ENCODE data around the gene RBM38.

Gene RBM38

GRCh38 chr20:57377350-57377749 is 13.8 kb upstream of the RBM38 start:
- H3K4me1 ChIP-seq (ENCODE audit: control insufficient read depth, insufficient read depth, low read length): no peaks in the 10 kb centered on the region
- CTCF ChIA-PET: interaction anchor here (0.7 kb wide), 1 partner anchor 10 kb away, joined by 3 read pairs; no protein-coding TSS in a partner anchor
- H3K36me3 ChIP-seq (ENCODE audit: control insufficient read depth in 2 of 2, insufficient read depth in 1 of 2, low read length in 2 of 2): peaks cover 16 to 90% of the 10 kb centered on the region in 2 experiments
- no peak overlapping the region for H3K27ac ChIP-seq (ENCODE audit: extremely low read depth, low read depth, low read length)
- POLR2A ChIA-PET: no interaction called here
- no peaks in the 10 kb centered on the region for H3K9me3 ChIP-seq (ENCODE audit: control insufficient read depth, insufficient read depth, low read depth, low read length)
- H3K4me3 ChIP-seq (ENCODE audit: low read depth, low read length): no peak overlapping the region
- no peak for TF ChIP-seq ZNF23 (tag by site-specific recombination; IDR thresholded peaks at IDR 0.05; ENCODE audit: borderline replicate concordance)
- TF ChIP-seq, protein P1, sequence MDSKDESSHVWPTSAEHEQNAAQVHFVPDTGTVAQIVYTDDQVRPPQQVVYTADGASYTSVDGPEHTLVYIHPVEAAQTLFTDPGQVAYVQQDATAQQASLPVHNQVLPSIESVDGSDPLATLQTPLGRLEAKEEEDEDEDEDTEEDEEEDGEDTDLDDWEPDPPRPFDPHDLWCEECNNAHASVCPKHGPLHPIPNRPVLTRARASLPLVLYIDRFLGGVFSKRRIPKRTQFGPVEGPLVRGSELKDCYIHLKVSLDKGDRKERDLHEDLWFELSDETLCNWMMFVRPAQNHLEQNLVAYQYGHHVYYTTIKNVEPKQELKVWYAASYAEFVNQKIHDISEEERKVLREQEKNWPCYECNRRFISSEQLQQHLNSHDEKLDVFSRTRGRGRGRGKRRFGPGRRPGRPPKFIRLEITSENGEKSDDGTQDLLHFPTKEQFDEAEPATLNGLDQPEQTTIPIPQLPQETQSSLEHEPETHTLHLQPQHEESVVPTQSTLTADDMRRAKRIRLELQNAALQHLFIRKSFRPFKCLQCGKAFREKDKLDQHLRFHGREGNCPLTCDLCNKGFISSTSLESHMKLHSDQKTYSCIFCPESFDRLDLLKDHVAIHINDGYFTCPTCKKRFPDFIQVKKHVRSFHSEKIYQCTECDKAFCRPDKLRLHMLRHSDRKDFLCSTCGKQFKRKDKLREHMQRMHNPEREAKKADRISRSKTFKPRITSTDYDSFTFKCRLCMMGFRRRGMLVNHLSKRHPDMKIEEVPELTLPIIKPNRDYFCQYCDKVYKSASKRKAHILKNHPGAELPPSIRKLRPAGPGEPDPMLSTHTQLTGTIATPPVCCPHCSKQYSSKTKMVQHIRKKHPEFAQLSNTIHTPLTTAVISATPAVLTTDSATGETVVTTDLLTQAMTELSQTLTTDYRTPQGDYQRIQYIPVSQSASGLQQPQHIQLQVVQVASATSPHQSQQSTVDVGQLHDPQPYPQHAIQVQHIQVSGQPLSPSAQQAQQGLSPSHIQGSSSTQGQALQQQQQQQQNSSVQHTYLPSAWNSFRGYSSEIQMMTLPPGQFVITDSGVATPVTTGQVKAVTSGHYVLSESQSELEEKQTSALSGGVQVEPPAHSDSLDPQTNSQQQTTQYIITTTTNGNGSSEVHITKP (tag by site-specific recombination; IDR thresholded peaks at IDR 0.05): no peak
- no peak for TF ChIP-seq ZNF664 (tag by site-specific recombination; IDR thresholded peaks at IDR 0.05)
- TF ChIP-seq ZFP41 (tag by site-specific recombination; IDR thresholded peaks at IDR 0.05; ENCODE audit: borderline replicate concordance): no peak
- no peak for TF ChIP-seq ZNF133 (tag by site-specific recombination; IDR thresholded peaks at IDR 0.05)
- no peak for TF ChIP-seq ZNF239 (tag by site-specific recombination; IDR thresholded peaks at IDR 0.05)
- TF ChIP-seq KLF16 (tag by site-specific recombination; IDR thresholded peaks at IDR 0.05): no peak
- TF ChIP-seq ZNF561 (tag by site-specific recombination; IDR thresholded peaks at IDR 0.05; ENCODE audit: borderline replicate concordance): no peak
- TF ChIP-seq ZNF837 (tag by site-specific recombination; IDR thresholded peaks at IDR 0.05): no peak
- no peak for TF ChIP-seq ZBTB20 (tag by site-specific recombination; IDR thresholded peaks at IDR 0.05)
- no peak for TF ChIP-seq ZNF404 (tag by site-specific recombination; IDR thresholded peaks at IDR 0.05)
- no peak for TF ChIP-seq ZNF701 (tag by site-specific recombination; IDR thresholded peaks at IDR 0.05)
- TF ChIP-seq ZNF658 (tag by site-specific recombination; IDR thresholded peaks at IDR 0.05): no peak
- no peak for TF ChIP-seq HIC1 (tag by site-specific recombination; IDR thresholded peaks at IDR 0.05)
- no peak for TF ChIP-seq ZIC2 (tag by site-specific recombination; IDR thresholded peaks at IDR 0.05)
- no peak for TF ChIP-seq ZNF677 (tag by site-specific recombination; IDR thresholded peaks at IDR 0.05)
- TF ChIP-seq, protein P2, sequence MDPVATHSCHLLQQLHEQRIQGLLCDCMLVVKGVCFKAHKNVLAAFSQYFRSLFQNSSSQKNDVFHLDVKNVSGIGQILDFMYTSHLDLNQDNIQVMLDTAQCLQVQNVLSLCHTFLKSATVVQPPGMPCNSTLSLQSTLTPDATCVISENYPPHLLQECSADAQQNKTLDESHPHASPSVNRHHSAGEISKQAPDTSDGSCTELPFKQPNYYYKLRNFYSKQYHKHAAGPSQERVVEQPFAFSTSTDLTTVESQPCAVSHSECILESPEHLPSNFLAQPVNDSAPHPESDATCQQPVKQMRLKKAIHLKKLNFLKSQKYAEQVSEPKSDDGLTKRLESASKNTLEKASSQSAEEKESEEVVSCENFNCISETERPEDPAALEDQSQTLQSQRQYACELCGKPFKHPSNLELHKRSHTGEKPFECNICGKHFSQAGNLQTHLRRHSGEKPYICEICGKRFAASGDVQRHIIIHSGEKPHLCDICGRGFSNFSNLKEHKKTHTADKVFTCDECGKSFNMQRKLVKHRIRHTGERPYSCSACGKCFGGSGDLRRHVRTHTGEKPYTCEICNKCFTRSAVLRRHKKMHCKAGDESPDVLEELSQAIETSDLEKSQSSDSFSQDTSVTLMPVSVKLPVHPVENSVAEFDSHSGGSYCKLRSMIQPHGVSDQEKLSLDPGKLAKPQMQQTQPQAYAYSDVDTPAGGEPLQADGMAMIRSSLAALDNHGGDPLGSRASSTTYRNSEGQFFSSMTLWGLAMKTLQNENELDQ (tag by site-specific recombination; IDR thresholded peaks at IDR 0.05; ENCODE audit: low read depth): no peak
- TF ChIP-seq SCRT2 (tag by site-specific recombination; IDR thresholded peaks at IDR 0.05): no peak
- TF ChIP-seq ZBTB1 (tag by site-specific recombination; IDR thresholded peaks at IDR 0.05): no peak
- TF ChIP-seq, protein P3, sequence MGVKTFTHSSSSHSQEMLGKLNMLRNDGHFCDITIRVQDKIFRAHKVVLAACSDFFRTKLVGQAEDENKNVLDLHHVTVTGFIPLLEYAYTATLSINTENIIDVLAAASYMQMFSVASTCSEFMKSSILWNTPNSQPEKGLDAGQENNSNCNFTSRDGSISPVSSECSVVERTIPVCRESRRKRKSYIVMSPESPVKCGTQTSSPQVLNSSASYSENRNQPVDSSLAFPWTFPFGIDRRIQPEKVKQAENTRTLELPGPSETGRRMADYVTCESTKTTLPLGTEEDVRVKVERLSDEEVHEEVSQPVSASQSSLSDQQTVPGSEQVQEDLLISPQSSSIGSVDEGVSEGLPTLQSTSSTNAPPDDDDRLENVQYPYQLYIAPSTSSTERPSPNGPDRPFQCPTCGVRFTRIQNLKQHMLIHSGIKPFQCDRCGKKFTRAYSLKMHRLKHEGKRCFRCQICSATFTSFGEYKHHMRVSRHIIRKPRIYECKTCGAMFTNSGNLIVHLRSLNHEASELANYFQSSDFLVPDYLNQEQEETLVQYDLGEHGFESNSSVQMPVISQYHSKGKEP (tag by site-specific recombination; IDR thresholded peaks at IDR 0.05): no peak
